Measurements from ENCODE around the gene IPP. TPM values are rescaled to one million over a fixed set of nuclear protein-coding genes. Genes with fewer than 3 reads are reported as not detected.

Gene IPP
- polyA plus RNA-seq, 1 of the 3 experiments (the other 2 are of a cell fraction), result 3.2 TPM

DNA sequence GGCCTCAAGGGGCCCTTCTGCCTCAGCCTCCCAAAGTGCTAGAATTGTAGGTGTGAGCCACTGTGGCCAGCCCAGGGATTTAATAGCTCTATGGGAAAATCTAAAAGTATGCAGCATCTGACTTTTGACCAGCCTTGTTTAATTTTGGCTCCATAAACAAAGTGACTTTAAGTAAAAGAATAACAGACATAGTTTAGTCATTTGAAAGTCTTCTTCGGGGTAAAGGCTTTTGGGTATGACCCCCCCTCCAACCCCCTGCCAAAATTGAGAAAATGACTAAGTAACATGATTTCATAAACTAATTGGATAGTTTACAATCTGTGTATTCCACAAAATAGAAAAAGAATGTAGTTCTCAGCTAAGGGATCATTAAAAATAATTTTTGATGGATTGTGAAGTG is 81.1 kb downstream of the IPP start:
- Histone ChIP-seq H3K79me2 (ENCODE audit: insufficient read depth) (peaks cover 100% of the 10 kb centered on the region), H3K9me2 (no peaks in the 10 kb centered on the region), H3K27ac (ENCODE audit: low read depth in 2 of 2, low read length in 1 of 2) (peak overlapping the region in 1 of 2 experiments; percentile 82; a peak in 2 of 4 replicates), H3K36me3 (replicated peaks in 1 of 2; ENCODE audit: control insufficient read depth in 1 of 2, insufficient read depth in 2 of 2, low read length in 1 of 2) (peaks cover 0 to 4% of the 10 kb centered on the region in 2 experiments), H3K4me3 (ENCODE audit: low read depth in 2 of 2, low read length in 1 of 2) (no peak overlapping the region), H3K4me1 (ENCODE audit: control insufficient read depth in 1 of 2, insufficient read depth in 2 of 2, low read depth in 1 of 2, low read length in 1 of 2) (peaks cover 0 to 25% of the 10 kb centered on the region in 2 experiments; a peak in 2 of 4 replicates), H3F3A (replicated peaks; ENCODE audit: insufficient read depth) (peaks cover 19% of the 10 kb centered on the region), H2AFZ (ENCODE audit: low read depth) (no peak overlapping the region), H3K4me2 (peak overlapping the region; percentile 44; the same call in 1 of the 2 replicates), H4K20me1 (ENCODE audit: insufficient read depth) (peaks cover 95% of the 10 kb centered on the region), H3K27me3 (ENCODE audit: insufficient read depth) (no peaks in the 10 kb centered on the region), H3K9me3 (no peaks in the 10 kb centered on the region), H3K9ac (no peak overlapping the region; the same call in 1 of the 2 replicates)
- WGBS (ENCODE audit: low lambda C conversion rate), result 59% methylated on average over 1 of the region's 1 CpG
- CTCF ChIA-PET, result no interaction called here
- POLR2A ChIA-PET, result no interaction called here
- no peak for DNase-seq
- TF ChIP-seq GABPA (IDR thresholded peaks at IDR 0.05; ENCODE audit: low read depth) (no peak), YY1 (IDR thresholded peaks at IDR 0.05; ENCODE audit: low read depth) (no peak), EP300 (IDR thresholded peaks at IDR 0.05; ENCODE audit: borderline replicate concordance in 1 of 2, low read depth in 1 of 2, low read length in 1 of 2) (no peak), NRF1 (IDR thresholded peaks at IDR 0.05; ENCODE audit: low read depth, low read length) (no peak), SMC3 (IDR thresholded peaks at IDR 0.05; ENCODE audit: low read depth, low read length) (no peak), FOSL2 (IDR thresholded peaks at IDR 0.05; ENCODE audit: borderline replicate concordance, low read depth) (no peak), FOXJ3 (CRISPR knock-in tag; IDR thresholded peaks at IDR 0.05) (no peak), JUND (IDR thresholded peaks at IDR 0.05) (no peak), SIN3A (IDR thresholded peaks at IDR 0.05; ENCODE audit: borderline replicate concordance, low read depth, low read length) (no peak)
- TF ChIP-seq, protein P1, sequence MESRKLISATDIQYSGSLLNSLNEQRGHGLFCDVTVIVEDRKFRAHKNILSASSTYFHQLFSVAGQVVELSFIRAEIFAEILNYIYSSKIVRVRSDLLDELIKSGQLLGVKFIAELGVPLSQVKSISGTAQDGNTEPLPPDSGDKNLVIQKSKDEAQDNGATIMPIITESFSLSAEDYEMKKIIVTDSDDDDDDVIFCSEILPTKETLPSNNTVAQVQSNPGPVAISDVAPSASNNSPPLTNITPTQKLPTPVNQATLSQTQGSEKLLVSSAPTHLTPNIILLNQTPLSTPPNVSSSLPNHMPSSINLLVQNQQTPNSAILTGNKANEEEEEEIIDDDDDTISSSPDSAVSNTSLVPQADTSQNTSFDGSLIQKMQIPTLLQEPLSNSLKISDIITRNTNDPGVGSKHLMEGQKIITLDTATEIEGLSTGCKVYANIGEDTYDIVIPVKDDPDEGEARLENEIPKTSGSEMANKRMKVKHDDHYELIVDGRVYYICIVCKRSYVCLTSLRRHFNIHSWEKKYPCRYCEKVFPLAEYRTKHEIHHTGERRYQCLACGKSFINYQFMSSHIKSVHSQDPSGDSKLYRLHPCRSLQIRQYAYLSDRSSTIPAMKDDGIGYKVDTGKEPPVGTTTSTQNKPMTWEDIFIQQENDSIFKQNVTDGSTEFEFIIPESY (IDR thresholded peaks at IDR 0.05; ENCODE audit: borderline replicate concordance, low read depth), result no peak
- TF ChIP-seq, protein P2, sequence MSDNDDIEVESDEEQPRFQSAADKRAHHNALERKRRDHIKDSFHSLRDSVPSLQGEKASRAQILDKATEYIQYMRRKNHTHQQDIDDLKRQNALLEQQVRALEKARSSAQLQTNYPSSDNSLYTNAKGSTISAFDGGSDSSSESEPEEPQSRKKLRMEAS (IDR thresholded peaks at IDR 0.05; ENCODE audit: low read depth), result no peak

DNA sequence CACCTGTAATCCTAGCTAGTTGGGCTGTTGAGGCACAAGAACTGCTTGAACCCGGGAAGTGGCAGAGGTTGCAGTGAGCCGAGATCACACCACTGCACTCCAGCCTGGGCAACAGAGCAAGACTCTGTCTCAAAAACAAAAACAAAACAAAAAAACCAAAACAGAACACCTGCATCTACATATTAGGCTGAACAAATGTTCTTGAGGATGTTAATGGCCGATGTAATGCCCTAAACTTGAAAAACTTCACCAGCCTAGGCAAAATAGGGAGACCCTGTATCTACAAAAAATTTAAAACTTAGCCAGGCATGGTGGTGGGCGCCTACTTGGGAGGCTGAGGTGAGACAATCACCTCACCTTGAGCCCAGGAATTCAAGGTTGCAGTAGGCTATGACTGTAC is 81.9 kb downstream of the IPP start:
- Histone ChIP-seq H3K4me2 (no peak overlapping the region), H4K20me1 (ENCODE audit: insufficient read depth) (peaks cover 94% of the 10 kb centered on the region)

More for the DNA sequence above, 81.9 kb downstream of the IPP start:
- Histone ChIP-seq H3K27me3 (ENCODE audit: insufficient read depth) (no peaks in the 10 kb centered on the region), H3K9me3 (no peaks in the 10 kb centered on the region), H3K4me3 (ENCODE audit: low read depth in 2 of 2, low read length in 1 of 2) (no peak overlapping the region), H3K79me2 (ENCODE audit: insufficient read depth) (peaks cover 100% of the 10 kb centered on the region), H3F3A (replicated peaks; ENCODE audit: insufficient read depth) (peaks cover 19% of the 10 kb centered on the region), H3K4me1 (ENCODE audit: control insufficient read depth in 1 of 2, insufficient read depth in 2 of 2, low read depth in 1 of 2, low read length in 1 of 2) (peaks cover 0 to 16% of the 10 kb centered on the region in 2 experiments; a peak in 2 of 4 replicates), H2AFZ (ENCODE audit: low read depth) (no peak overlapping the region), H3K36me3 (replicated peaks in 1 of 2; ENCODE audit: control insufficient read depth in 1 of 2, insufficient read depth in 2 of 2, low read length in 1 of 2) (peaks cover 0 to 2% of the 10 kb centered on the region in 2 experiments), H3K27ac (ENCODE audit: low read depth in 2 of 2, low read length in 1 of 2) (peak overlapping the region in 1 of 2 experiments; percentile 82; a peak in 1 of 4 replicates), H3K9me2 (no peaks in the 10 kb centered on the region), H3K9ac (no peak overlapping the region)
- ChIA-PET POLR2A (no interaction called here), CTCF (no interaction called here)
- 95% methylated on average over 4 of the region's 4 CpGs for WGBS (ENCODE audit: low lambda C conversion rate)
- DNase-seq, result no peak
- TF ChIP-seq, protein P1 (IDR thresholded peaks at IDR 0.05; ENCODE audit: borderline replicate concordance, low read depth), result no peak
- no peak for TF ChIP-seq SIN3A (IDR thresholded peaks at IDR 0.05; ENCODE audit: borderline replicate concordance, low read depth, low read length)
